ENCODE data around the gene FOXP2. TPM values are rescaled to one million over a fixed set of nuclear protein-coding genes. Genes with fewer than 3 reads are reported as not detected.

The FOXP2 gene
- total and polyA plus RNA-seq, 4 donors = 1.2 to 7.4 (median 5.7) TPM

DNA sequence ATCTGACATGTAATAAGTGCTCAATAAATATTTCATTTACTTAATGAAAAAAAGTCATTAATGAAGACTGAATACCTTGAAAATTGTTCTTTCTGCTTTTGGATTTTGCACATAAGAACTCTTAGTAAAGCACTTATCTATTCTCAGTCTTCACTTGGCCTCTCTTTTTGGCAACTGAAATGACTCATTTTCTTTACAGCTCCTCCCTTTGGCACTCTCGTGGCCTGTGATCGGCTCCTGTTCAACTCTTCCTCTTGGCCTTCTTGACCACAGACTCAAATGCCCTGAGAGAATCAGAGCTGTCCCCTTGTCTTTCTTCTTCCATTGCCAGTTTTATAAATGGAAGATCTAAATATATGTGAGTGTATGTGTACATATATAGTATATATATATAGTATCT is 54.2 kb downstream of the FOXP2 start (continued):
- TF ChIP-seq REST (IDR thresholded peaks at IDR 0.05) (no peak), MAX (IDR thresholded peaks at IDR 0.05) (no peak)

- no peak for TF ChIP-seq JUND (IDR thresholded peaks at IDR 0.05)
- no peak for TF ChIP-seq MAX (IDR thresholded peaks at IDR 0.05)
- TF ChIP-seq FOXA1 (IDR thresholded peaks at IDR 0.05) = no peak
- no peak for TF ChIP-seq SP1 (IDR thresholded peaks at IDR 0.05)
- TF ChIP-seq FOXA2 (IDR thresholded peaks at IDR 0.05) = no peak
- TF ChIP-seq, protein P1, sequence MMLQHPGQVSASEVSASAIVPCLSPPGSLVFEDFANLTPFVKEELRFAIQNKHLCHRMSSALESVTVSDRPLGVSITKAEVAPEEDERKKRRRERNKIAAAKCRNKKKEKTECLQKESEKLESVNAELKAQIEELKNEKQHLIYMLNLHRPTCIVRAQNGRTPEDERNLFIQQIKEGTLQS (IDR thresholded peaks at IDR 0.05) = no peak
- no peak for TF ChIP-seq EGR1 (IDR thresholded peaks at IDR 0.05; ENCODE audit: low read depth in 2 of 2)
- TF ChIP-seq GABPA (IDR thresholded peaks at IDR 0.05 in 1 of 2, conservative IDR thresholded peaks at IDR 0.05 in 1 of 2) = no peak
- TF ChIP-seq YY1 (IDR thresholded peaks at IDR 0.05) = no peak
- no peak for TF ChIP-seq TAF1 (conservative IDR thresholded peaks at IDR 0.05)
- no peak for TF ChIP-seq RXRA (IDR thresholded peaks at IDR 0.05)
- no peaks in the 10 kb centered on the region for H3K4me1 ChIP-seq (ENCODE audit: control insufficient read depth in 4 of 4, insufficient read depth in 4 of 4, low read length in 3 of 4)
- no peak overlapping the region for H3K27ac ChIP-seq (ENCODE audit: low read depth in 1 of 2, low read length in 2 of 2)
- H3K9me3 ChIP-seq (ENCODE audit: control insufficient read depth in 4 of 4, low read length in 3 of 4) = no peaks in the 10 kb centered on the region
- H3K27me3 ChIP-seq (ENCODE audit: control insufficient read depth in 4 of 4, insufficient read depth in 4 of 4, low read length in 3 of 4) = no peaks in the 10 kb centered on the region
- no peak for DNase-seq (ENCODE audit: low spot score)
- 95% methylated on average over 6 of the region's 6 CpGs for WGBS
- no peak overlapping the region for H3K9ac ChIP-seq (ENCODE audit: low read depth in 1 of 2, low read length in 2 of 2)
- H3K4me3 ChIP-seq (ENCODE audit: low read depth in 1 of 3, low read length in 3 of 3) = no peak overlapping the region
- no peaks in the 10 kb centered on the region for H3K36me3 ChIP-seq (ENCODE audit: control insufficient read depth in 4 of 4, insufficient read depth in 3 of 4, low read depth in 1 of 4, low read length in 3 of 4)
These were observed 58.4 kb downstream of the FOXP2 start for GRCh38 chr7:114472896-114473512.

DNA sequence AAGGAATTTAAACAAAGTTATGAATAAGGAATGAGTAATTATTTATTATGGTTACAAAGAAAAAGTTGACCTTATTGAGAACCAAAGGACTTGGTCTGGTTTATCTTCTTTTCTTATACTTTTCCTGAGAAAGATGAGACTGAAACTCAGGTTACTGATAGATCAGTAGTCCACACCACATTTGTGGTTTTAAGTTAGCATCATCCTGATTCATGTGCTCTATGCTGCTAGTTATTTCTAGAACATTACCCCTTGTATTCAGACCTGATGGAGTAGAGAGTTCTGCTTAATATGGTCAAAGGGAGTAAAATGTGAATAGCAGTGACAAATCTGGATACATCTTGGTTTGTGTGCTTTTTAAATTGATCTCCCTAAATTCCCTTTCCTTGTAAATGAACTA is 63.8 kb downstream of the FOXP2 start:
- Histone ChIP-seq H3K27ac (ENCODE audit: low read depth in 1 of 2, low read length in 2 of 2) (no peak overlapping the region), H3K9ac (ENCODE audit: low read depth in 1 of 2, low read length in 2 of 2) (no peak overlapping the region), H3K9me3 (ENCODE audit: control insufficient read depth in 4 of 4, low read length in 3 of 4) (no peaks in the 10 kb centered on the region), H3K4me3 (ENCODE audit: low read depth in 1 of 3, low read length in 3 of 3) (no peak overlapping the region), H3K36me3 (ENCODE audit: control insufficient read depth in 4 of 4, insufficient read depth in 3 of 4, low read depth in 1 of 4, low read length in 3 of 4) (no peaks in the 10 kb centered on the region), H3K27me3 (ENCODE audit: control insufficient read depth in 4 of 4, insufficient read depth in 4 of 4, low read length in 3 of 4) (no peaks in the 10 kb centered on the region), H3K4me1 (ENCODE audit: control insufficient read depth in 4 of 4, insufficient read depth in 4 of 4, low read length in 3 of 4) (no peaks in the 10 kb centered on the region)
- no peak for TF ChIP-seq TAF1 (conservative IDR thresholded peaks at IDR 0.05)
- no peak for DNase-seq (ENCODE audit: low spot score)

GRCh38 chr7:114481999-114482398 is 67.4 kb downstream of the FOXP2 start:
- no peak overlapping the region for H3K27ac ChIP-seq (ENCODE audit: low read depth in 1 of 2, low read length in 2 of 2)
- DNase-seq (ENCODE audit: low spot score) = no peak
- no peak overlapping the region for H3K4me3 ChIP-seq (ENCODE audit: low read depth in 1 of 3, low read length in 3 of 3)
- H3K9me3 ChIP-seq (ENCODE audit: control insufficient read depth in 4 of 4, low read length in 3 of 4) = no peaks in the 10 kb centered on the region
- 72% methylated on average over 2 of the region's 2 CpGs for WGBS
- H3K9ac ChIP-seq (ENCODE audit: low read depth in 1 of 2, low read length in 2 of 2) = no peak overlapping the region
- H3K36me3 ChIP-seq (ENCODE audit: control insufficient read depth in 4 of 4, insufficient read depth in 3 of 4, low read depth in 1 of 4, low read length in 3 of 4) = no peaks in the 10 kb centered on the region
- H3K4me1 ChIP-seq (ENCODE audit: control insufficient read depth in 4 of 4, insufficient read depth in 4 of 4, low read length in 3 of 4) = no peaks in the 10 kb centered on the region
- no peaks in the 10 kb centered on the region for H3K27me3 ChIP-seq (ENCODE audit: control insufficient read depth in 4 of 4, insufficient read depth in 4 of 4, low read length in 3 of 4)
- TF ChIP-seq GABPA (IDR thresholded peaks at IDR 0.05 in 1 of 2, conservative IDR thresholded peaks at IDR 0.05 in 1 of 2) (no peak), FOXA1 (IDR thresholded peaks at IDR 0.05) (no peak), MAX (IDR thresholded peaks at IDR 0.05) (no peak), FOXA2 (IDR thresholded peaks at IDR 0.05) (no peak), REST (IDR thresholded peaks at IDR 0.05) (no peak), SP1 (IDR thresholded peaks at IDR 0.05) (no peak), JUND (IDR thresholded peaks at IDR 0.05) (no peak), EGR1 (IDR thresholded peaks at IDR 0.05; ENCODE audit: low read depth in 2 of 2) (no peak), NR2F2 (IDR thresholded peaks at IDR 0.05) (no peak)
- TF ChIP-seq, protein P2, sequence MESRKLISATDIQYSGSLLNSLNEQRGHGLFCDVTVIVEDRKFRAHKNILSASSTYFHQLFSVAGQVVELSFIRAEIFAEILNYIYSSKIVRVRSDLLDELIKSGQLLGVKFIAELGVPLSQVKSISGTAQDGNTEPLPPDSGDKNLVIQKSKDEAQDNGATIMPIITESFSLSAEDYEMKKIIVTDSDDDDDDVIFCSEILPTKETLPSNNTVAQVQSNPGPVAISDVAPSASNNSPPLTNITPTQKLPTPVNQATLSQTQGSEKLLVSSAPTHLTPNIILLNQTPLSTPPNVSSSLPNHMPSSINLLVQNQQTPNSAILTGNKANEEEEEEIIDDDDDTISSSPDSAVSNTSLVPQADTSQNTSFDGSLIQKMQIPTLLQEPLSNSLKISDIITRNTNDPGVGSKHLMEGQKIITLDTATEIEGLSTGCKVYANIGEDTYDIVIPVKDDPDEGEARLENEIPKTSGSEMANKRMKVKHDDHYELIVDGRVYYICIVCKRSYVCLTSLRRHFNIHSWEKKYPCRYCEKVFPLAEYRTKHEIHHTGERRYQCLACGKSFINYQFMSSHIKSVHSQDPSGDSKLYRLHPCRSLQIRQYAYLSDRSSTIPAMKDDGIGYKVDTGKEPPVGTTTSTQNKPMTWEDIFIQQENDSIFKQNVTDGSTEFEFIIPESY (IDR thresholded peaks at IDR 0.05) = no peak
